GM11168 (cell line): ENCODE measurements around the gene RTL10.
"Not testable (repeated sequence)": the region's sequence is repeated elsewhere in the genome, so short reads cannot be mapped to it uniquely, and the experiment has no call there.

Source experiments
- in situ Hi-C: fragments of 300-500 bp; cut with MboI; formaldehyde crosslinking; loops from one replicate; pipeline ENCODE4 v1.12.0; 2022; ENCODE audit warnings: low sequenced_read_pairs; ENCODE audit not compliant: unreplicated experiment

Gene RTL10

GRCh38 chr22:19890502-19891316, 36.0 kb upstream of the RTL10 start:
- in situ Hi-C loops: no loop called here

GRCh38 chr22:19889951-19890350, 35.3 kb upstream of the RTL10 start:
- in situ Hi-C loops: no loop called here

DNA sequence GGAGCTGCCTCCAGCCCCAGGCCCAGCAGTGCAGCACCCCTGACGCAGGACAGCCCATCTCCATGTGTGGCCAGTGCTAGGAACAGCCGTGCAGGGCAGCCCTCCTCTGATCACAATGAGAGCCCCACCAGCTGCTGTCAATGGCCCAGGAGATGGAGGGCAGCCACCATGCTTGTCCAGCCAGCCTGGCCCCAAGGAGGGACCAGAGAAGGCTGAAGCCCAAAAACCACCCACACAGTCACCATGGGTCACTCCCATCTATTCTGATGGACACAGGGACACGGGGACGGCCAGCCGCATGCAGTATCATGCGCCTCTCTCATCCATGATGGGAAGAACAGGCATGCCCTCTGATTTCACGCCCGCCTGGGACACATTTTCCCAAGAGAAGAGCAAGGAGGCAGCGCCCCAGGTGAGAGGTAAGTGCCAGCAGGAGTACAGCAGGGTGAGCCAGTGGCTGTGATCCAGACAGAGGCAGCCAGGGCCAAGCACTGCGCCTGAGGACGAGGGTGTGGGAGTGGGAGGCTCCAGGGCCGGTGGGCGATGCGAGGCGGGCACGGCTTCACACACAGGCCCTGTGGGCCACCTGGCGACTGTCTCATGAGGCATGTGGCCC, 33.6 kb upstream of the RTL10 start:
- in situ Hi-C loops: no loop called here

- in situ Hi-C loops: no loop called here
These were observed 32.7 kb upstream of the RTL10 start for GRCh38 chr22:19887256-19887985.

- in situ Hi-C loops: no loop called here
These were observed 32.1 kb upstream of the RTL10 start for GRCh38 chr22:19886605-19887255.

DNA sequence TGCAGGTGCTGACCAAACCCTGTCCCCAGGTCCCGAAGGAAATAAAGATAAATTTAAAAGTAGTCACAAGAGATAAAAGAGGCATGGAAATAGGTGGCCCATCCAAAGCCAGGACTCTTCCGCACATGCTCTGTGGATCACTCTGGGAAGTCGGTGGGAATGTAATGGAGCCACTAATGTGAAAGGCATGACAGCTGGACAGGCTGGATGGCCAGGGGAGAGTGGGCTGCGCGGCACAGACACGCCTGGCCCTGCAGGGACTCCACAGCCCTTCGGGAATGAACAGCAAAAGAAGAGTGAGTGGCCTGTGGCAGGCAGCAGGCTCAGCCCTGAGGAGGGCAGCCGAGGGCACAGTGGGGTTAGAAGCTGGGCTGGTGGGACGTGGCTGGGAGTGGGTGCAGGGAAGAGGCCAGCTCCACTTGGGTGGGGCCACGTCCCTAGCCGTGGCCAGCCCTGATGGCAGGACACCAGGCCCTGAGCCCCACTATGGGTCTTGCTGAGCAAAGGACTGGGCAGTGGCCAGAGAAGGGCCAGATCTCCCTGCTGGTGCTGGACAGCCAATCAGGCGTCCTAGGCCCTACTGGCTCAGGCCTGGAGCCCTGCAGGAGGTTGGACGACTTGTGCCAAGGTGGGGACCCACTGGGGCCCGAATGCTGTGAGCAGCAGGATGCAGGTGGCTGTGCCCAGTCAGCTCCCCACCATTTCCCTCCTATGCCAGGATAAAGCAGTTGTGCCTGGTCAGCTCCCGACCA, 31.3 kb upstream of the RTL10 start:
- in situ Hi-C loops: no loop called here

DNA sequence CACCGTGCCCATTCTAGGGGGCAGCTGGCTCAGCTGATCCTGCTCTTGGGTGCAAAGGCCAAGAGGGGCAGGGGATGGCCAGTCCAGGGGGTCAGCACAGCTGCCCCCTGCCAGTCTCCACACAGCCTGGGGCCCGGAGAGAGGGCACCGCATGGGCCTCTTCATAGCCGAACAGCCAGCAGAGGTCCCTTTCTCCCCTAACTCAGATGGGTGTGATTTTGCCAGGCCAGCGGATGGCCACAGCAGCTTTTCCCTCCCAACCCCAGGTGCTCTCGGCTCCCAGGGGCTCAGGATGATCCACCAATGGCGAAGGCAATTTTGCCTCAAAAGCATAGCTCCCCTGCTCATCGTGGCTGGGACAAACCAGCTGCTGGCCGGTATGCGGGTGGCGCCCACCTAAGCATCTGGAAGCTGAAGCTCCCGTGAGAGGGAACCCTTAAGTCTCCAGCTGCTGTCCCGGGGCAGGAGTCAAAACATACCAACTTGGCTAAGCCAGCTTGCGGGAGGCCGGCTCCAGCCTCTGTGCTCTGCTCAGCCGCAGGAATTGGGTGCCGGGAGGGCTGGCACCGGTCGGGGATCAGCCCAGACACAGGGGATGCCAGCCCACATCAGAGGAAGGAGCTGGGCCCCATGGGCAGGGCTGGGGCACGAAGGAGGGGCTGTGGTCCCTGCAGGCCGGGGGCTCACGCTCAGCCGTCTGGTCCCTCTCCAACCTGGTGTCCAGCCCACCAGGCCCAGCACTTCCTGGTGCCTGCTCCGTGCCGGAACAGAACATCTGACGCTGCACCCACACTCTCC, 30.5 kb upstream of the RTL10 start:
- in situ Hi-C loops: no loop called here

GRCh38 chr22:19884161-19884953, 29.7 kb upstream of the RTL10 start:
- in situ Hi-C loops: no loop called here

- in situ Hi-C loops: not testable (repeated sequence)
These were observed 28.8 kb upstream of the RTL10 start for GRCh38 chr22:19883446-19883845.

- in situ Hi-C loops: no loop called here
These were observed 28.0 kb upstream of the RTL10 start for GRCh38 chr22:19882446-19883381.

- in situ Hi-C loops: no loop called here
These were observed 26.3 kb upstream of the RTL10 start for GRCh38 chr22:19880786-19881569.

DNA sequence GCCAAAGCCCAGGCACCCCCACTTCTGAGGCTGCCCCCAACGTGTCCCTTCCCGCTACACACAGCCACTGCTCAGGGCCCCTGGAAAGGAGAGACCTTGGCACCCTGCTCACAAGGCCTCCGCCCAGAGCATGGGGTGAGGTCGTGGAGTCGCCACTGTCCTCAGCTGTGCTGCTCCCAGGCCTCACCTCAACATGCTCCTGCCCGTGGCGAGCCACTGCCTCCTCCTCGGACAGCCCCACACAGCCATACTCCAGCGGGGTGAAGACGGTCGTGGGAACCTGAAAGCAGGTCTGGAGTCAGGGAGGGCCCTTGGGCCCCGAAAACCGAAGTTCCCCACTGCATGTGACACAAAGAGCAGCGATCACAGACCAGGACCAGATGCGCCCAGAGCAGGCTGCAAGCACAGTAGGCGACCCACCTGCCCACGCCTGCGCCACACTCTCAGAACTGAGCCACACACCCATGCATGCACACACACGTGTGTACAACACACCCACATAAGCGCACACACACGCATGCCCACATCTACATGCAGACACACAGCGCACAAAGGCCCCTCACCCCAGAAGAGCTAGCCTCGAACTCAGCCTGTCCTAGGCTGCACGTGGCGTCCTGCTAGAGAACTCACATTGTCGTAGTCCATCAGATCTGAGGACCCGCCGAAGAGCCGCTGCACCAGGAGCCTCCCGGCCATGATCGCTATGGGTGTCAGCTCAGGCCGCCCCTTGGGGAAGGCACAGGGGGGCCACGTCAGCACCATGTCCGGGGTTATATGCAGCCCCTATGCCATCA, 25.5 kb upstream of the RTL10 start:
- in situ Hi-C loops: no loop called here

GRCh38 chr22:19879643-19879991, 24.9 kb upstream of the RTL10 start:
- in situ Hi-C loops: no loop called here

GRCh38 chr22:19879246-19879570, 24.5 kb upstream of the RTL10 start:
- in situ Hi-C loops: no loop called here

- in situ Hi-C loops: no loop called here
These were observed 24.0 kb upstream of the RTL10 start for GRCh38 chr22:19878461-19879245.
